MCF 10A (cell line): ENCODE results near the gene ZFHX2. TPM values are rescaled to one million over a fixed set of nuclear protein-coding genes. Genes with fewer than 3 reads are reported as not detected.

ENCODE experiments used
- BruUV-seq: library from RNA; stranded (reverse); fragments of 400-500 nt; replicated peaks from 2 replicates; lab custom pipeline; 2021; lab: Mats Ljungman, UMichigan
- CTCF ChIA-PET: fragments of 300-600 bp; sonication (Branson Sonifier 250); formaldehyde crosslinking; extraction: SDS; loops from one replicate; lab custom pipeline; 2021; ENCODE audit warnings: antibody characterized with exemption, inconsistent platforms; lab: Yijun Ruan, JAX
- POLR2A ChIA-PET: fragments of 300-600, 350-650 bp; sonication (Branson Sonifier 250); formaldehyde crosslinking; extraction: SDS; loops from one replicate; lab custom pipeline; 2020; ENCODE audit warnings: antibody characterized with exemption, inconsistent platforms; lab: Yijun Ruan, JAX
- DNase-seq: peaks from one replicate; pipeline ENCODE4 v3.0.0-alpha.2; 2018; ENCODE audit not compliant: unreplicated experiment
- H3K27ac Mint-ChIP-seq: one replicate; pipeline ENCODE4 v1.8.0; 2022; ENCODE audit warnings: mild to moderate bottlenecking, low read depth, mixed read lengths; ENCODE audit not compliant: unreplicated experiment
- H3K27me3 Mint-ChIP-seq: one replicate; pipeline ENCODE4 v1.8.0; 2022; ENCODE audit warnings: mixed read lengths; ENCODE audit not compliant: insufficient read depth, unreplicated experiment
- H3K36me3 Mint-ChIP-seq: one replicate; pipeline ENCODE4 v1.8.0; 2022; ENCODE audit warnings: mild to moderate bottlenecking, moderate library complexity, mixed read lengths; ENCODE audit not compliant: insufficient read depth, unreplicated experiment
- H3K4me1 Mint-ChIP-seq: one replicate; pipeline ENCODE4 v1.8.0; 2022; ENCODE audit warnings: mixed read lengths; ENCODE audit not compliant: insufficient read depth, unreplicated experiment
- H3K4me3 Mint-ChIP-seq: one replicate; pipeline ENCODE4 v1.8.0; 2022; ENCODE audit warnings: mild to moderate bottlenecking, moderate library complexity, mixed read lengths; ENCODE audit not compliant: unreplicated experiment
- H3K9me3 Mint-ChIP-seq: one replicate; pipeline ENCODE4 v1.8.0; 2022; ENCODE audit warnings: mixed read lengths; ENCODE audit not compliant: unreplicated experiment
- CTCF ChIP-seq: fragments of 200-600 bp; IDR thresholded peaks from one replicate; pipeline ENCODE4 v1.8.0; 2022; ENCODE audit warnings: antibody characterized with exemption, mild to moderate bottlenecking; ENCODE audit not compliant: unreplicated experiment
- intact Hi-C: fragments of 100-400 bp; cut with micrococcal nuclease; formaldehyde crosslinking; loops from 2 replicates; pipeline ENCODE4 v1.14.1; 2022
- total RNA-seq: library from RNA; stranded (reverse); gene quantifications from 2 replicates; pipeline ENCODE4 v1.2.3, GENCODE V29; 2022

ZFHX2 gene
- total RNA-seq, 1 experiment from 2014 or later, result 1.8 TPM

GRCh38 chr14:23512156-23512555 lies 39.4 kb downstream of the ZFHX2 start:
- ChIA-PET POLR2A (no interaction called here), CTCF (interaction anchor here (0.5 to 0.9 kb wide), 2 partner anchors 28 to 217 kb away, joined by 3 to 4 read pairs; no protein-coding TSS in a partner anchor)
- no TSS peak for BruUV-seq

GRCh38 chr14:23494223-23494622 lies 57.3 kb downstream of the ZFHX2 start:
- no peak for DNase-seq
- H3K9me3 Mint-ChIP-seq, result no peaks in the 10 kb centered on the region
- intact Hi-C loops, result no loop called here
- no peak overlapping the region for H3K27ac Mint-ChIP-seq
- no peak overlapping the region for H3K4me3 Mint-ChIP-seq
- ChIA-PET CTCF (interaction anchor here (0.9 to 1.2 kb wide), 4 partner anchors 12 to 47 kb away, joined by 3 to 6 read pairs (median 4); no protein-coding TSS in a partner anchor), POLR2A (no interaction called here)
- H3K36me3 Mint-ChIP-seq, result peaks cover 12% of the 10 kb centered on the region
- no peaks in the 10 kb centered on the region for H3K27me3 Mint-ChIP-seq
- H3K4me1 Mint-ChIP-seq, result no peaks in the 10 kb centered on the region
- TF ChIP-seq CTCF, result no peak
- no TSS peak for BruUV-seq

More at GRCh38 chr14:23512156-23512555, 39.4 kb downstream of the ZFHX2 start:
- Mint-ChIP-seq H3K27ac (no peak overlapping the region), H3K27me3 (no peaks in the 10 kb centered on the region), H3K9me3 (no peaks in the 10 kb centered on the region), H3K4me3 (no peak overlapping the region), H3K36me3 (no peaks in the 10 kb centered on the region), H3K4me1 (no peaks in the 10 kb centered on the region)
- no peak for DNase-seq
- TF ChIP-seq CTCF, result no peak
- intact Hi-C loops, result no loop called here

- ChIA-PET CTCF (interaction anchor here (1.2 kb wide), 1 partner anchor 46 kb away, joined by 5 read pairs; no protein-coding TSS in a partner anchor), POLR2A (no interaction called here)
- no peak for TF ChIP-seq CTCF
- Mint-ChIP-seq H3K9me3 (no peaks in the 10 kb centered on the region), H3K4me1 (no peaks in the 10 kb centered on the region), H3K4me3 (no peak overlapping the region), H3K27me3 (no peaks in the 10 kb centered on the region), H3K27ac (no peak overlapping the region), H3K36me3 (peaks cover 20% of the 10 kb centered on the region)
- BruUV-seq, result no TSS peak
- intact Hi-C loops, result no loop called here
- DNase-seq, result no peak
Observed at GRCh38 chr14:23492618-23493272, 58.8 kb downstream of the ZFHX2 start.

- Mint-ChIP-seq H3K9me3 (no peaks in the 10 kb centered on the region), H3K27ac (no peak overlapping the region), H3K4me3 (no peak overlapping the region), H3K36me3 (peaks cover 38% of the 10 kb centered on the region), H3K4me1 (no peaks in the 10 kb centered on the region), H3K27me3 (no peaks in the 10 kb centered on the region)
- ChIA-PET CTCF (interaction anchor here (0.7 to 13.0 kb wide), 4 partner anchors 9 to 160 kb away, joined by 3 to 247 read pairs (median 3); partner anchors contain the start of gene THTPA), POLR2A (interaction anchor here (0.5 kb wide), 1 partner anchor 43 kb away, joined by 3 read pairs; no protein-coding TSS in a partner anchor)
- DNase-seq, result no peak
- no TSS peak for BruUV-seq
- TF ChIP-seq CTCF, result no peak
- intact Hi-C loops, result no loop called here
Observed at GRCh38 chr14:23487216-23487615, 64.3 kb downstream of the ZFHX2 start.
